Gastroesophageal sphincter (tissue), 4 donors: ENCODE data around the gene PVALB. TPM values are rescaled to one million over a fixed set of nuclear protein-coding genes. Genes with fewer than 3 reads are reported as not detected.
A peak's percentile ranks its signal among the peaks of the same experiment; 100 is the strongest.

Experiments used
- ATAC-seq: fragments of 150-250 bp; one replicate; pipeline ENCODE4 v1.9.1; 2016; ENCODE audit warnings: mild to moderate bottlenecking, moderate library complexity
- H3K27ac ChIP-seq, 4 donors: fragments of 200-600 bp; sonication (generic) in 3 of 4; 1 replicate in 3 of 4; 2 replicates in 1 of 4; pipeline ENCODE4 v1.5.1; 2016 to 2019
- H3K27me3 ChIP-seq: fragments of 200-600 bp; sonication (generic); one replicate; pipeline ENCODE4 v1.5.1; 2019
- H3K36me3 ChIP-seq, 2 donors: fragments of 200-600 bp; sonication (generic); one replicate each; pipeline ENCODE4 v1.5.1; 2019; ENCODE audit warnings: control low read depth in 1 of 2
- H3K4me1 ChIP-seq, 3 donors: fragments of 200-600 bp; sonication (generic); 1 replicate in 2 of 3; 2 replicates in 1 of 3; pipeline ENCODE4 v1.5.1; 2016 to 2019; ENCODE audit warnings: control low read depth in 2 of 3
- H3K4me3 ChIP-seq, 2 donors: fragments of 200-600 bp; sonication (generic); one replicate each; pipeline ENCODE4 v1.5.1; 2019; ENCODE audit warnings: mild to moderate bottlenecking in 1 of 2, moderate library complexity in 1 of 2
- H3K9me3 ChIP-seq, 3 donors: fragments of 200-600 bp; sonication (generic); one replicate each; pipeline ENCODE4 v1.5.1; 2017 to 2019; ENCODE audit warnings: control low read depth in 2 of 3
- CTCF ChIP-seq, 4 experiments: fragments of 200-600 bp in 2 of 4; fragments of 450-650 bp in 2 of 4; sonication (generic) in 1 of 4; IDR thresholded peaks; one replicate each; pipeline ENCODE4 v1.5.1; 2017 to 2019; ENCODE audit warnings: antibody characterized with exemption in 4 of 4, mild to moderate bottlenecking in 2 of 4, moderate library complexity in 2 of 4
- EP300 ChIP-seq: sonication (generic); formaldehyde crosslinking; IDR thresholded peaks from one replicate; pipeline ENCODE4 v1.6.1; 2017; ENCODE audit warnings: antibody characterized with exemption, mild to moderate bottlenecking
- POLR2A ChIP-seq, 2 donors: fragments of 450-650 bp; IDR thresholded peaks; one replicate each; pipeline ENCODE4 v1.6.1; 2017; ENCODE audit warnings: antibody characterized with exemption in 2 of 2, mild to moderate bottlenecking in 2 of 2, moderate library complexity in 1 of 2
- POLR2AphosphoS5 ChIP-seq: sonication (generic); formaldehyde crosslinking; IDR thresholded peaks from one replicate; pipeline ENCODE4 v1.6.1; 2017; ENCODE audit warnings: antibody characterized with exemption
- WGBS, 2 donors: methylation state at CpG; one replicate each; pipeline ENCODE4 v1.1.5; 2018; ENCODE audit warnings: low coverage in 1 of 2; 5-methylcytosine and 5-hydroxymethylcytosine counted together
- total RNA-seq, 4 donors: library from RNA; depleted of rRNA; stranded (reverse); fragments of >200 nt; gene quantifications; one replicate each; pipeline ENCODE4 v1.1.0, GENCODE V29; 2016

The PVALB gene
- total RNA-seq, 4 donors from 2014 or later = not detected

- no peak for ATAC-seq
- WGBS, 2 donors = 63 to 86% methylated on average over 1 to 3 of the region's 3 CpGs
- Histone ChIP-seq H3K4me1 (peaks cover 0 to 18% (median 0%) of the 10 kb centered on the region in 3 donors), H3K4me3 (no peak overlapping the region), H3K27ac (no peak overlapping the region), H3K9me3 (peaks cover 0 to 4% (median 0%) of the 10 kb centered on the region in 3 donors), H3K36me3 (no peaks in the 10 kb centered on the region), H3K27me3 (peaks cover 53% of the 10 kb centered on the region)
- no peak for TF ChIP-seq EP300
- TF ChIP-seq CTCF (IDR thresholded peaks at IDR 0.05) = no peak
- TF ChIP-seq POLR2AphosphoS5 = no peak
- no peak for TF ChIP-seq POLR2A (IDR thresholded peaks at IDR 0.05)
These were observed 38.6 kb upstream of the PVALB start for GRCh38 chr22:36855478-36855877.

- 40 to 43% methylated on average over 7 to 15 of the region's 16 CpGs for WGBS, 2 donors
- ATAC-seq = no peak
These were observed 36.7 kb upstream of the PVALB start for GRCh38 chr22:36853407-36854099.

GRCh38 chr22:36852056-36852973, 35.5 kb upstream of the PVALB start:
- Histone ChIP-seq H3K4me1 (peaks cover 0 to 18% (median 0%) of the 10 kb centered on the region in 3 donors), H3K36me3 (no peaks in the 10 kb centered on the region), H3K27me3 (peaks cover 76% of the 10 kb centered on the region), H3K9me3 (peaks cover 0 to 4% (median 0%) of the 10 kb centered on the region in 3 donors), H3K4me3 (no peak overlapping the region), H3K27ac (no peak overlapping the region)
- no peak for TF ChIP-seq CTCF (IDR thresholded peaks at IDR 0.05)
- no peak for TF ChIP-seq POLR2AphosphoS5
- TF ChIP-seq POLR2A (IDR thresholded peaks at IDR 0.05) = no peak
- no peak for TF ChIP-seq EP300
- WGBS, 2 donors = 71 to 84% methylated on average over 3 of the region's 7 CpGs
- ATAC-seq = no peak

More at GRCh38 chr22:36853407-36854099, 36.7 kb upstream of the PVALB start:
- no peak overlapping the region for H3K27ac ChIP-seq
- TF ChIP-seq POLR2AphosphoS5 = no peak
- TF ChIP-seq CTCF (IDR thresholded peaks at IDR 0.05) = peak in 2 of 4 experiments; percentile 9 to 51
- peaks cover 0 to 4% (median 0%) of the 10 kb centered on the region in 3 donors for H3K9me3 ChIP-seq
- peaks cover 72% of the 10 kb centered on the region for H3K27me3 ChIP-seq
- H3K36me3 ChIP-seq = no peaks in the 10 kb centered on the region
- H3K4me1 ChIP-seq = peaks cover 0 to 18% (median 0%) of the 10 kb centered on the region in 3 donors
- no peak overlapping the region for H3K4me3 ChIP-seq

GRCh38 chr22:36850682-36851081, 33.8 kb upstream of the PVALB start:
- Histone ChIP-seq H3K27me3 (peaks cover 85% of the 10 kb centered on the region), H3K4me1 (peaks cover 0 to 7% (median 0%) of the 10 kb centered on the region in 3 donors), H3K27ac (no peak overlapping the region), H3K36me3 (no peaks in the 10 kb centered on the region), H3K4me3 (no peak overlapping the region), H3K9me3 (peaks cover 0 to 4% (median 0%) of the 10 kb centered on the region in 3 donors)
- WGBS, 2 donors = 71 to 81% methylated on average over 7 to 9 of the region's 10 CpGs
- ATAC-seq = no peak
- TF ChIP-seq POLR2A (IDR thresholded peaks at IDR 0.05) = no peak
- no peak for TF ChIP-seq POLR2AphosphoS5
- TF ChIP-seq CTCF (IDR thresholded peaks at IDR 0.05) = no peak
- no peak for TF ChIP-seq EP300
